Stimulated activated naive CD8-positive, alpha-beta T cell treated with anti-CD3 and anti-CD28 coated beads, Interleukin-15, Interleukin-2, amounts not matched to agents 100 U/mL and 50 U/mL, for 24 hours (primary cell): ENCODE results near the gene NAGLU.
A peak's percentile ranks its signal among the peaks of the same experiment; 100 is the strongest.

Source experiments
- ATAC-seq: fragments of 150-1000 bp; cut with Tn5 transposase; one replicate; pipeline ENCODE4 v1.10.0; 2021
- DNase-seq: peaks from one replicate; pipeline ENCODE4 v3.0.0; 2021

The NAGLU gene

GRCh38 chr17:42536048-42536371, at the start of gene NAGLU:
Gene NAGLU, plus strand, starts transcription at chr17:42536241. Its CDS starts 32 bp downstream, at chr17:42536273.
- DNase-seq (peak; percentile 94), ATAC-seq (peak; percentile 93)

- ATAC-seq (no peak), DNase-seq (no peak)
Observed at GRCh38 chr17:42488032-42488431, 48.0 kb upstream of the NAGLU start.

DNA sequence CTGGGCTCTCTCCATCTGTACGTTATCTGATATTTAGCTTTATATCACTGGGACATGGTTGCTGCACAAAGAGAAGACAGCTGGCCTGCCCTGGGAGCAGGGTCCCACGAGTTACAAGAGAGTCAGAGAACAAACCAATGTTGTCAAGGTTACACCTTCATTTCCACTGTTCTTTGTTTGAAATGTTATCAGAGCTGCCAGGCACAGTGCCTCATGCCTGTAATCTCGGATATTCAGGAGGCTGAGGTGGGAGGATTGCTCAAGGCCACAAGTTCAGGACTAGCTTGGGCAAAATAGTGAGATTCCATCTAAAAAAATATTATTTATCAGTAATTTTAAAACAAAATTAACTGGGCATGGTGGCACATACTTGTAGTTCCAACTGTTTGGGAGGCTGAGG, 42.7 kb upstream of the NAGLU start:
- DNase-seq = no peak

GRCh38 chr17:42494673-42495072, 41.4 kb upstream of the NAGLU start:
- DNase-seq (no peak), ATAC-seq (no peak)

More for the DNA sequence above, 42.7 kb upstream of the NAGLU start:
- ATAC-seq = no peak

DNA sequence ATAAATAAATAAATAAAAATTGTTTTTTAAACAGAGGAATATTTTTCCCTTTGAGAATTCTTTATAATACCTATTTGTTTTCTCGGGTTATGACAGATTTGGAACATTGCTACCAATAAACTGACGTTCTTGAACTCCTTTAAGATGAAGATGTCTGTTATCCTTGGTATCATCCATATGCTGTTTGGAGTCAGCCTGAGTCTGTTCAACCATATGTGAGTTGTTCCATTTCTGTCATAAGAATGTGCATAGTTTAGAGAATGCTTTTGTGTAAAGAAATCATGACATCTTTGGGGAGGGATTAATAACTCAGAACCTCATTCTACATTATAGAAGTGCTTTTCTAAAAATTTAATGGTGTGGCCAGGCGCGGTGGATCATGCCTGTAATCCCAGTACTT, 37.2 kb upstream of the NAGLU start:
- DNase-seq (no peak), ATAC-seq (no peak)

GRCh38 chr17:42502091-42502490, 34.0 kb upstream of the NAGLU start:
- DNase-seq (no peak), ATAC-seq (no peak)

DNA sequence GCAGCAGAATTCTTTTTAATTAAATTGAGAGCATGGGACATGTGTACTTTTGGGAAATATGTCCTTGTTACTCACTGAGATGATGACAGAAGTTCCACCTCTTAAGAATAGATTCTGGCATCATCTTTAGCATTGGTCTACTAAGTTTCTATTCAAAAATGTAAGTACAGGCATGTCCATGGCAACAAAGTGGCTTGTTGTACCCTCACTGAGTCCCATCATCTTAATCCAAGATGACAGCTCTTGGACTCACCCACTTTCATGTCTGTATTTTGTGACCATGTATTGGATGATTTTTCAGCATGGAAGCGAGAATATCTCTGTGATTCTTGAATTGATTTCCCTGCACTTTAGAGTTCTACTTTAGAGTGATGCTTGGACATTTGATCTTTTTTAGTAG, 33.1 kb upstream of the NAGLU start:
- no peak for DNase-seq
- no peak for ATAC-seq

DNA sequence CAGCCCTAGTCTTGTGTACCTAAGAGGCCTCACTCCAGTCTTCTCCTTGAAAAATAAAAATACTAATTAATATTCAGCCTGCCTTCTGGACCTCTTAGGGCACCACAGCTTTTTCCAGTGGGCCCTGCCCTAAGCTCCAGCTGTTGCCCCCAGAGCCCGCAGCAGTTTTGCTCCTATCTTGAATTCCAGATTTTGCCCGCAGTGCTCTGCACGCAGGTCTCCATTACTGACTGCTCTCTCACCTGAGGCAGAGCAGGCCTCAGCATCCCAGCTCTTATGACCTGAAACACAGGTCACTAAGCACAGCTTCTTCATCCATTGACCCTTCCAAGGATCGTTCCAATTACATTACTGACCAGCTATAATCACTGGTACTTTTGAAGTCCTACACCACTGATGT, 28.4 kb upstream of the NAGLU start:
- DNase-seq (no peak), ATAC-seq (no peak)

DNA sequence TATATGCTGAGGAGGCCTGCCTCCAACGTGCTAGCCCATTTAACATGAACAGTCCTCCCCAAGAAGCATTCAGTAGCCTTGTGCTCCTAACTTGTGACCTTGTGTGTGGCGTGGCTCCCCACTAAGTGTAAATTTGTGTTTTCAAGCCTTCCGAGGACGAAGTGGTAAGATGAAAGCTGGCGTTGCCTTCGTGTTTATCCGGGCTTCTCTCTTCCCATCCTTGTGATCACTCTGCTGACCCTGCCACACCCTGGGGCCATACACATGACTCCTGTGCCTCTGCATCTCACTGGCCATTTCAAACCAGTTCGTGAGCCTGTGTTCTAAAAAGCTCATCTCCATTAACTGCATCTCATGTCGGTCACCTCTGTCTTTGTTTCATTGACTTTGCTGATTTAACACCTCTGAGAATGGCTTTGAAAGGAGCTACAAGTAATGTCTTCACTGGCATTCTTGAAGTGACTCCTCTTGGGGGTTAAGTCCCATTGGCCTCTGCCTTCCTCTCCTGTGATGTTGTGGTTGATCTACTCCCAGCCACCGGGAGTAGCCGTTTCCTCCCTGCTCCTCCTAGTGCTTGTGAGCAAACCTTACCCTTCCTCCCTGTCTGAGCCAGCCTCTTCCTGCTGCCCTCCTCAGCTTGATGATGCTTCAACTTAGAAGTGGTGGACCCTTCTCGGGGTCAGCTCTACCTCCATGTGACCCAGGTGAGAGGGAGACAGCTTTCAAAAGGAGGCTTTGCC, 27.4 kb upstream of the NAGLU start:
- ATAC-seq = no peak
- DNase-seq = no peak

DNA sequence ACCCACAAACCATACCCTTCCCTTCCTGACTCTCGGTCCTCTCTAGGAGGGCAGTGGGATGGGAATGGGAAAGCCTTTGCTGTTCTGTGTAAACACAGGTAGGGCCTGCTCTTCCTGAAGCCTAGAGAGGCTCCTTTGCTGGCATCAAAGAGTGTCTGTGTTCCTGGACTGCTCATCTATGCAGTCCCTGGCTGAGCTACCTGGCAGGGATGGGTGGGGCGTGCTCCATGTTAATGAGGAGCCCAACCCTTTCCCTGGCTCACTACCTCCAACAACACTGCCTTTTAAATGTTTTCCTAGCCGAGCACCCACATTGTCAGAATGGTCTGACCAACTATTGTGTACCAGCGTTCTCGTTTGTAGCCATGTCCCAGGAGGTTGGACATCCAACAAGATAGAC, 26.6 kb upstream of the NAGLU start:
- DNase-seq (no peak), ATAC-seq (no peak)

DNA sequence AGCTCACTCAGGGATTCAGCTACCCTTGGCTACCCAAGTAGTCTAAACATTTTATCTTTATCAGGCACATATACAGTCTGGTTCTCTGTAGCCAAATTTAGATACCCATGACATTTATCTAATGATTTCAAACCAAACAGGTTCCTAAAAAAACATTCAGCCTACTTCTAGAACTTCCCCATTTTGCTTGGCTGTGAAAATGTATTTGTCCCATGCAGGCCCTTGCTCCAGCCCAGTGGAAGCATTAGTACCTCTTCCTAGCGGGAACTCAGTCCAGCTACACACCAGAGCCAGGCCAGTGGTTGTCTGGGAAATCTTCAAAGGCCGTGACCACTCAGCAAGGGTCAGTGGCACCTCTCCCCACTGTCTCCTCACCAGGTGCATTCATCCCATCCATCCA, 26.2 kb upstream of the NAGLU start:
- ATAC-seq (no peak), DNase-seq (no peak)

GRCh38 chr17:42512246-42512645, 23.8 kb upstream of the NAGLU start:
- ATAC-seq = no peak
- no peak for DNase-seq

GRCh38 chr17:42512733-42513251, 23.2 kb upstream of the NAGLU start:
- DNase-seq (no peak), ATAC-seq (no peak)

- ATAC-seq = no peak
- no peak for DNase-seq
Observed at GRCh38 chr17:42513686-42514085, 22.4 kb upstream of the NAGLU start.

GRCh38 chr17:42514279-42514678, 21.8 kb upstream of the NAGLU start:
- ATAC-seq (no peak), DNase-seq (no peak)

- ATAC-seq (no peak), DNase-seq (no peak)
Observed at GRCh38 chr17:42514867-42515266, 21.2 kb upstream of the NAGLU start.

GRCh38 chr17:42517516-42517915, 18.5 kb upstream of the NAGLU start:
- ATAC-seq (peak; percentile 84), DNase-seq (peak; percentile 87)

GRCh38 chr17:42518046-42518754, 17.8 kb upstream of the NAGLU start:
- no peak for DNase-seq
- ATAC-seq = no peak

DNA sequence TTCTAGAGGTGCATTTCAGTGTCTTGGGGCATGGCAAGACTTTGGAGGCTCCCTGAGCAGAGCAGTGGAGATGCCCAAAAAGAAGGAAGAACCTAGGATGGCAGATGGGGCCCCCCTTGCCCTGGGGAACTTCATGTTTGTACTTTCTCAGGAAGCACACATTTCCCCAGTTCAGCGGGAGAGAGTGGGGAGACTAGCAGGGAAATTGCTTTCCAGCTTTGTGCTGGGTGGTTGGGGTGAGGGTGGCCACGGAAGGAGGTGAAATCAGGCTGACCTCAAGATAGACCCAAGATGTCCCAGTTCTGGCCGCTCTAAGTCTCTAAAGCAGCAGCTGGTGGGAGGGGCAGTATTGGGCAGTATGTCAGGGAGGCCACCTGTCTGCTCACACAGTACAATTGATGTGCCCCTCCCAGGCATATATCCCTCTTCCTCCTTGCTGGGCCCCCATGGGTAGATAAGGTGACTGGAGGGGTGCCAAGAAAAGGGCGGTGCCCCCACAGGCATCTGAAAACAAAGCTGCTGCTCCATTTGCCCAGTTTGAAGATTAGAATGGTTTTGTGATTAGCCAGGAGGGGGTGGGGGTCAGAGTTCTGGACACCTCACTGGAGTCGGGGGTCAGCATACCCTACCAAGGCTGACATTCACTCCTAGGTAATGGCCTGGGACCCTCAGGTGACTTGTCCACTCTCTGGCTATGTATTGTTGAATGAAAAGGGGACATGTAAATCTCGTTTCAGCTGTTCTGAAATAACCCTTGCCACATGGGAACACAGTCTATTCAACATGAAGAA, 17.1 kb upstream of the NAGLU start:
- DNase-seq = no peak
- no peak for ATAC-seq

DNA sequence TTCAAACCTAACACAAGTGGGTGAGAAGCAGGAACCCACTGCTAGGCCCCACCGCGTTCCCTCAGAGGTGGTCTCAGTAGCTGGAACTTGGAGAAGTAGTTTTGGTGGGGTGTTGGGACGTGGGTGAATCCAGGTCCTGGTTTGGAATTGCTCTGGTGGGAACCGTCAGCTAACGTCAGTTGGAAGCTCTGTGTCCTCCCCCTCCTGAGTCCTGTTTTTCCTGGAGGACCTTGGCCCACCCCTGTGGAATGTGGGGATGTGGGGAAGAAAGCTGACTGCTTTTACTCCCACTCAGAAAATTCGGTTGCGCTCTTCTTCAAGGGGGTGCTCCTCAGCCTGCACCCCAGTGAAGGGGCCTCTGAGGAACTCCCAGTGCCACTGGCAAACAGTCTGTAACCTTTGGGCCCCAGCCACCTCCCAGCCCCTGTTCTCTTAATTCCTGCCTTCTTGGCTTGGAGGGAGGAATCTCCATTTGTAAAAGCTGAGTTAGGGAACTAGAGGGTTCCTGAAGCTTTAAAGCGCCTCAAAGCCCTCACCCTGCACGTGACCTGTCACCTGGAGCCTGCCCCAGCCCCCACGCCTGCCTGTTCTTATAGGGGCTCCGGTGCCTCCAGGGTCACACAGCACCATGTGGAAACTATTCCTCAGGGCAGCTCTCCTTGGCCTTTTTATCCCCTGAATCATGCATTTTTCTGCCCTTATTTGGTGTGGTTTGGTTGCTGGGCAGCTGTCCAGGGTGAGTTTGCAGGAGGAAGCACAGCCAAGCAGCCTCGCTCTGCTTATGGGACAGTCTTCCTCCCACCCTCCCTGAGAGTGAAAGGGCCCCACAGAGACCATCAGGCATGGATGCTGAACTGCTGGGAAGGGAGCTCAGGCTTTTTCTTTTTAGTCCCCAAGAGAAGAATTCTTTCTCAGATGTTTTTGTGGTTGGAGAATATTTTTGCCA, 16.2 kb upstream of the NAGLU start:
- no peak for DNase-seq
- no peak for ATAC-seq

DNA sequence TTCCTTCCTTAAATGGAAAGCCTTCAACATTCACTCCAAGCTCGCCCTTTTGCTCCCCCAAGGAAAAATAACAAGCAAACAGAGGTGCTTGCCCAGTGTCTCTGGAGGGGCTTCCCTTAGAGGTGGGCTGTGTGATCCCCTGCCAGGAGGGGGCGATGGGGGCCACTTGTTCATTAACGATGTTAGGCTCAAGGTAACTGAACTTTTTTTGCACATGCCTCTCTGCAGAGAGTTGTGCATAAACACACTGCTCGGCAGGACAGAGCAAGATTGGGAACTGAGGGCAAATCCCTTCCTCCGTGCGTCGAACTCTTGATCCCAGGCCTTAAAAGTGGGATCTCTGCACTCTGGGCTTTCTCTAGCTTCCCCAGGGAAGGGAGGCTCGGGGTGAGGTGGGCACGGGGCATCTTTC, 15.5 kb upstream of the NAGLU start:
- DNase-seq (peak; percentile 50), ATAC-seq (no peak)

GRCh38 chr17:42521036-42521435, 15.0 kb upstream of the NAGLU start:
- DNase-seq (no peak), ATAC-seq (peak; percentile 35)
